GM18502 (cell line): ENCODE results near the gene ZNF385B.

ENCODE experiments used
- ATAC-seq: cut with Tn5 transposase; IDR thresholded peaks from one replicate; pipeline ENCODE4 v1.9.1; 2021; ENCODE audit warnings: mild to moderate bottlenecking; ENCODE audit not compliant: unreplicated experiment, poor library complexity

Gene ZNF385B

DNA sequence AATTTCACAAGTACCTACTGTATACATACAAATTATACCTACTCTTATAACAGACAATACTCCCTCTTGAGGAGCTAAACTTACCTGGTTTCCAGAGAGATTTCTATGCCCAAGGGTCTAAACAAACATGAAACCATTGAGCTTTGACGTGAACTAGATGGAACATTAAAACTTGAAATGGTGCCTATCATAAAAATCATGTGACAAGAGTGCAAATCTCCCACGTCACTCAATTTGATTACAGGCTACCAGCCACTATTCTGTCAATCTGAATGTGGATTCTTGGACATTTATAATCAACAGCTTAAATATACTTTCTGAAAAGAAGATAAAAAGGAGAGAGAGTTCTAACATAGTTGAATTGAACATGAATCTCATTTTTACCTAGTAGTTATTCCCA, 299.7 kb downstream of the ZNF385B start:
- no peak for ATAC-seq

- no peak for ATAC-seq
These were observed 301.1 kb downstream of the ZNF385B start for GRCh38 chr2:179560257-179560735.

DNA sequence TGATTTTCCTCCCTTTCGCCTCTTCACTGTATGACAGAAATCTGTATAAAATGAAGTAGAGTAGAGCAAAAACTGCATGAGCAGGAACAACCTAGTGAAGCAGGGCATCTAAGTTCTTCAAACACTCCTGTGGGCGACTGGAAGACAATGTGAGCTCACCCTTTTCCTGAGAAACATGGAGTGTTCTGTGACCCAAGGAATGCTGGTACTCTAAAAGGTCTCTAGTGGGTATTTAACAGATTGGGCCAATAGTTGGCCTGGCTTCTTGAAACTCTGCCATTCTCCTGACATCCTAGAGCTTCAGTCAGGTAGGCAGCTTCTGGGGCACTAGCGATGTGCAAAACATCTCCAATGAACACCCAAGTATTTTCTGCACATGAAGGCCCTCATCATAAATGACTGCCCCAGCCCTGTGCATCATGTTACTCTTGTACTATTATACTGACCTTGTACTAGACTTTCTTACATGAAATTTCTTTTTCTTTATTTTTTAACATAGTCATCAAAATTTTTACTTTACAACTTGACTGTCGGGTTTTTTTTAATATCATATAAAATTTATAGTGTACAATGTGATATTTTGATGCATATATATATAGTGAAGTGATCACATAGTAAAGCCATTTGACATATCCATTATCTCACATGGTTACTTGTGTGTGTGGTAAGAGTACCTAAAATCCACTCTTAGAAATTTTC, 302.2 kb downstream of the ZNF385B start:
- no peak for ATAC-seq

GRCh38 chr2:179558010-179558934, 303.1 kb downstream of the ZNF385B start:
- ATAC-seq = no peak

DNA sequence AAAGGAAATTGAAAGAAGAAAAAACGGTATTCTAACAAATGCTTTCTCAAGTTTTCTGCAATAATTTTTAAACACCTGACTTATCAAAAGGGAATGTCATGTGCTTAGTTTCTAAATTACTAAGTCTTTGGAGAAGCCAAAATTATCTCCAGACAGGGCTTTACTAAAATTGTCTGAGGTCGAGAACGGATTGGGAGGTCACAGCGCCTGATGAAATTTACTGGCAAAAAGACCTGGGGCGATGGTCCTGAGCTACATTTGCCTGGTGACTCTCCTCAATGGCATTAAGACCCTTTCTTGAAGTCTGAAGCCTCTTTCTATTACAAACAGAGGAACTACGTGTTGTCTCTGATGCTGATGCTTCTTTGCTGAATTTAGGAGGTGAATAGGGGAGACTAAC, 305.0 kb downstream of the ZNF385B start:
- no peak for ATAC-seq

- no peak for ATAC-seq
These were observed 305.6 kb downstream of the ZNF385B start for GRCh38 chr2:179555691-179556283.

DNA sequence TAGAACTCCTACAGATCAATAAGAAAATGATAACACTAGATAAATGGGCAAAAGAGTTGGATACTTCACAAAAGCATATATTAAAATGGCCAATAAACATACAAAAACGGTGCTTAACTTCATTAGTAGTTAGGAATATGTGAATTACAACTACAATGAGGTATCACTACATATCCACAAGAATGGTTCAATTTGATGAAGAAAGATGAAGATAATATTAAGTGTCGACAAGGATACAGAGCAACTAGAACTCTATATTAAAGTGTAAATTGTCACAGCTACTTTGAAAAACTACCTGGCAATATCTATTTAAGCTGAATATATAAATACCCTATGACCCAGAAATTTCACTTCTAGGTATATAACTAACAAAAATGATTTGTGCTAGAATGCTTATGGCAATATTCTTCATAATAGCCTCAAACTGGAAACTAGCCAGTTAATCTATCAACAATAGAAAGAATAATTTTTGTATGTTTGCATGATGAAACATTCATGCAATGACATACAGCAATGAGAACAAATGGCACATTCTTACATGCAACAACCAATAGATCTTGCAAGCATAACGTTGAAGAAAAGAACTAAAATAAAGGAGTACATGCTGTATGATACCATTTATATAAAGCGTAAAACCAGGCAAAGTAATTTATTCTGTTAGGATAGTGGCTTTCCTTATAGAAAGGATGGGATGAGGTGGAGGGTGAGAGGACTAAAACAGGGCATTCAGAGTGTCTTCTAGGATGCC, 306.6 kb downstream of the ZNF385B start:
- no peak for ATAC-seq

DNA sequence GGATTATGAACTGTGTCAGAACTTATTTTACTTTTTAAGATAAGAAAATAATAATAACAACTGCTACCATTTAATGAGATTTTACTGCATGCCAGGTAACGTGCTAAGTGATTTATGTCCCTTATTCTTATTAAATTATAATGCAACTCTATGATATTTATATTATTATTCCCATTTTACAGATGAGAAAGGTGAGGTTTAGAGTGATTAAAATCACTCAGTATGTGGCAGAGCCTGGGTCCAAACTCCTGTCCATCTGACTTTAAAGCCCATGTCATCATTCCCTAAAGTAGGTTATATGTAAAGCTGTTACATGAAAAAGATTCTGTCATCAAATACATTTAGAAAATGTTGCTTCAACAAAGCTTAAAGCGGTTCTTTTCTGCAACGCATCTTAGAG, 308.0 kb downstream of the ZNF385B start:
- ATAC-seq = no peak

- ATAC-seq = no peak
These were observed 309.8 kb downstream of the ZNF385B start for GRCh38 chr2:179551539-179552045.

GRCh38 chr2:179550849-179551248, 310.6 kb downstream of the ZNF385B start:
- ATAC-seq = no peak

- ATAC-seq = no peak
These were observed 311.2 kb downstream of the ZNF385B start for GRCh38 chr2:179550214-179550613.

GRCh38 chr2:179546656-179547055, 314.8 kb downstream of the ZNF385B start:
- no peak for ATAC-seq

DNA sequence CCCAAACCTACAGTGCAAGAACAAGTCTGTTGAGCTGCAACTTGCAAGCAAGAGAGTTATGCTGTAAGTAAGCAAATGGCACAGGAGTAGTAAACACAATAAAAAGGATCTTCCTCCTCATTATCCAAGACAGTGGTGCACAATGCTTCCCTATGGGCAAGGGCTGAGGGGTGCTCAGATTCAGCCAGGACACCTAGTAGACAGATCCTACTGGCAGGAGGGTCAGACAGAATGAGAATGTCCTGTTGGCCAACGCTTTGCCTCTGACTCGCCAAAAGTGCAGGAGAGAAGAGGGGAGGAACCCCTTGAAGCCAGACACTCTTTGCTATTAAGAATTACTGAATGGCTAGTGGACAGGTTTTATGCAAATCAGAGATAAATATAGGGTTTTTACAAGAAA, 316.4 kb downstream of the ZNF385B start:
- ATAC-seq = no peak

GRCh38 chr2:179543361-179543901, 318.0 kb downstream of the ZNF385B start:
- no peak for ATAC-seq

- no peak for ATAC-seq
These were observed 319.8 kb downstream of the ZNF385B start for GRCh38 chr2:179541586-179541985.

GRCh38 chr2:179539124-179539511, 322.3 kb downstream of the ZNF385B start:
- ATAC-seq = no peak

DNA sequence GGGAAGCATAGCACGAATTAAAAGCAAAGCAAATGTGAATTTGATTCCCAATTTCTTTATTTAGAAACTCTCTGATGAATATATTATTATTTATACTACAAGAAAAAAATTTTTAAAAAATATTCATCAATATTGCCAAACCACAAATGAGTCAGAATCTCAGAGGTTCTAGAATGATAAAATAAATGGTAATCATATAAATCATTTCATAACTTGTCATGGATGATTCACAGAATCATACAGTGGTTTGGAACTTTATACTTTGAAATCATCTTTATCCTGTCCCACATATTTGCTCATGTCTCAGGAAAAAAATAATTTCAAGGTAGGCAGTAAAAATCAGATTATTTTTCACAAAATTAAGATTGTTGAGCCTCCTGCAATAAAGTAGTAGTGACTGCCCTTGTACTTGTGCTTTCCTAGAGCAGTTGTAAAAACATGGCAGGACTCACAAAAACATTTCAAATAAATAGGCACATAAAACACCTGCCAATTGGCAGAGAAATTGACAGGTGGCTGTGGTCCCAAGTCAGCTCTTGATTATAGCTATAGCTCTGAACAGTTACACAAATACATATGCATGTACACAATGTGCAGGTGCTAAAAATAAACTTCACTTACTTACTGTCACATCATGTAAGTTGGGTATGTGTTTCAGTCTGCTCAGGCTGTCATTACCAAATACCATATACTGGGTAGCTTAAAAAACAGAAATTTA, 322.8 kb downstream of the ZNF385B start:
- ATAC-seq = no peak

GRCh38 chr2:179536185-179536584, 325.2 kb downstream of the ZNF385B start:
- ATAC-seq = no peak

GRCh38 chr2:179533875-179534274, 327.5 kb downstream of the ZNF385B start:
- no peak for ATAC-seq
